Liver (tissue), 9 donors: ENCODE results near the gene NAPB. TPM values are rescaled to one million over a fixed set of nuclear protein-coding genes. Genes with fewer than 3 reads are reported as not detected.

Experiments used
- DNase-seq: peaks from one replicate; pipeline ENCODE4 v3.0.0-alpha.2; 2017; ENCODE audit warnings: low spot score
- H3K27ac ChIP-seq, 2 donors: one replicate each; pipeline ENCODE4 v1.7.0; 2013; ENCODE audit warnings: inconsistent platforms in 2 of 2, low read length in 2 of 2, control low read depth in 1 of 2, low read depth in 1 of 2, mild to moderate bottlenecking in 1 of 2
- H3K27me3 ChIP-seq, 4 donors: one replicate each; pipeline versions ENCODE4 v1.6.1 to v1.7.0; 2013; ENCODE audit warnings: low read length in 3 of 4, inconsistent platforms in 1 of 4, mild to moderate bottlenecking in 1 of 4, moderate library complexity in 1 of 4; ENCODE audit not compliant: control insufficient read depth in 4 of 4, insufficient read depth in 4 of 4
- H3K36me3 ChIP-seq, 4 donors: one replicate each; pipeline versions ENCODE4 v1.6.1 to v1.7.0; 2013; ENCODE audit warnings: low read length in 3 of 4, mild to moderate bottlenecking in 3 of 4, low read depth in 1 of 4, moderate library complexity in 1 of 4; ENCODE audit not compliant: control insufficient read depth in 4 of 4, insufficient read depth in 3 of 4
- H3K4me1 ChIP-seq, 4 donors: one replicate each; pipeline versions ENCODE4 v1.6.1 to v1.7.0; 2013; ENCODE audit warnings: low read length in 3 of 4, mild to moderate bottlenecking in 3 of 4, moderate library complexity in 1 of 4; ENCODE audit not compliant: control insufficient read depth in 4 of 4, insufficient read depth in 4 of 4
- H3K4me3 ChIP-seq, 3 donors: one replicate each; pipeline versions ENCODE4 v1.6.1 to v1.7.0; 2013; ENCODE audit warnings: low read length in 3 of 3, control low read depth in 1 of 3, low read depth in 1 of 3, mild to moderate bottlenecking in 1 of 3
- H3K9ac ChIP-seq, 2 donors: one replicate each; pipeline ENCODE4 v1.7.0; 2013; ENCODE audit warnings: low read length in 2 of 2, mild to moderate bottlenecking in 2 of 2, moderate library complexity in 2 of 2, control low read depth in 1 of 2, low read depth in 1 of 2
- H3K9me3 ChIP-seq, 4 donors: one replicate each; pipeline versions ENCODE4 v1.6.1 to v1.7.0; 2013; ENCODE audit warnings: low read length in 3 of 4; ENCODE audit not compliant: control insufficient read depth in 4 of 4
- EGR1 ChIP-seq, 2 donors: IDR thresholded peaks; 2 replicates each; pipeline ENCODE4 v1.6.1; 2016 to 2018; ENCODE audit warnings: antibody characterized with exemption in 2 of 2, low read depth in 2 of 2
- FOXA2 ChIP-seq: IDR thresholded peaks from 2 replicates; pipeline ENCODE4 v1.6.1; 2016; ENCODE audit warnings: antibody characterized with exemption
- GABPA ChIP-seq, 2 donors: IDR thresholded peaks in 1 of 2; conservative IDR thresholded peaks in 1 of 2; 2 replicates each; pipeline ENCODE4 v1.6.1; 2016; ENCODE audit warnings: antibody characterized with exemption in 2 of 2, mild to moderate bottlenecking in 1 of 2, moderate library complexity in 1 of 2
- HNF4A ChIP-seq, 2 donors: conservative IDR thresholded peaks; 2 replicates each; pipeline ENCODE4 v1.6.1; 2016; ENCODE audit warnings: antibody characterized with exemption in 2 of 2, mild to moderate bottlenecking in 2 of 2
- HNF4G ChIP-seq: IDR thresholded peaks from 2 replicates; pipeline ENCODE4 v1.6.1; 2016; ENCODE audit warnings: antibody characterized with exemption
- JUND ChIP-seq, 2 donors: IDR thresholded peaks; 2 replicates each; pipeline ENCODE4 v1.6.1; 2016; ENCODE audit warnings: antibody characterized with exemption in 2 of 2
- NR2F2 ChIP-seq: IDR thresholded peaks from 2 replicates; pipeline ENCODE4 v1.6.1; 2016; ENCODE audit warnings: antibody characterized with exemption
- RAD21 ChIP-seq, 2 donors: IDR thresholded peaks; 2 replicates each; pipeline ENCODE4 v1.6.1; 2016; ENCODE audit warnings: antibody characterized with exemption in 2 of 2, mild to moderate bottlenecking in 2 of 2
- RXRA ChIP-seq, 2 donors: IDR thresholded peaks; 2 replicates each; pipeline ENCODE4 v1.6.1; 2017 to 2018; ENCODE audit warnings: antibody characterized with exemption in 2 of 2, mild to moderate bottlenecking in 1 of 2
- SP1 ChIP-seq: IDR thresholded peaks from 2 replicates; pipeline ENCODE4 v1.6.1; 2018; ENCODE audit warnings: antibody characterized with exemption, mild to moderate bottlenecking
- TAF1 ChIP-seq: conservative IDR thresholded peaks from 2 replicates; pipeline ENCODE4 v1.6.1; 2016; ENCODE audit warnings: antibody characterized with exemption, mild to moderate bottlenecking
- YY1 ChIP-seq: IDR thresholded peaks from 2 replicates; pipeline ENCODE4 v1.6.1; 2016; ENCODE audit warnings: antibody characterized with exemption, mild to moderate bottlenecking
- WGBS: extraction: QIAGEN DNeasy Blood & Tissue Kit; methylation state at CpG from one replicate; pipeline ENCODE4 v1.1.7; 2013; 5-methylcytosine and 5-hydroxymethylcytosine counted together
- polyA plus RNA-seq, 2 donors: library from polyadenylated mRNA; stranded (reverse) in 1 of 2; unstranded in 1 of 2; fragments of 200-250 nt in 1 of 2; fragments of >200 nt in 1 of 2; fragmentation: Nextera tagmentation in 1 of 2; extraction: Ambion mirVana in 1 of 2; gene quantifications; one replicate each; pipeline versions ENCODE4 v1.2.1 to v1.2.3, GENCODE V29; 2013 to 2015
- total RNA-seq, 2 donors: library from RNA; depleted of rRNA; stranded (reverse); fragments of >200 nt; gene quantifications; one replicate each; pipeline ENCODE4 v1.2.3, GENCODE V29; 2014
- TF ChIP-seq, protein P1 (sequence below): IDR thresholded peaks from 2 replicates; pipeline ENCODE4 v1.6.1; 2016; ENCODE audit warnings: antibody characterized with exemption, mild to moderate bottlenecking
- TF ChIP-seq, protein P2 (sequence below): IDR thresholded peaks from 2 replicates; pipeline ENCODE4 v1.6.1; 2016; ENCODE audit warnings: antibody characterized with exemption
- TF ChIP-seq, protein P3 (sequence below): IDR thresholded peaks from 2 replicates; pipeline ENCODE4 v1.6.1; 2016; ENCODE audit warnings: antibody characterized with exemption
- TF ChIP-seq, protein P4 (sequence below): IDR thresholded peaks from 2 replicates; pipeline ENCODE4 v1.6.1; 2016; ENCODE audit warnings: antibody characterized with exemption
- donor health status: healthy.
- donor health status: healthy.
- donor health status: healthy.
- donor health status: healthy.
- donor health status: healthy.

The NAPB gene
- total and polyA plus RNA-seq, 4 donors = 2.4 to 10.6 (median 4.5) TPM

DNA sequence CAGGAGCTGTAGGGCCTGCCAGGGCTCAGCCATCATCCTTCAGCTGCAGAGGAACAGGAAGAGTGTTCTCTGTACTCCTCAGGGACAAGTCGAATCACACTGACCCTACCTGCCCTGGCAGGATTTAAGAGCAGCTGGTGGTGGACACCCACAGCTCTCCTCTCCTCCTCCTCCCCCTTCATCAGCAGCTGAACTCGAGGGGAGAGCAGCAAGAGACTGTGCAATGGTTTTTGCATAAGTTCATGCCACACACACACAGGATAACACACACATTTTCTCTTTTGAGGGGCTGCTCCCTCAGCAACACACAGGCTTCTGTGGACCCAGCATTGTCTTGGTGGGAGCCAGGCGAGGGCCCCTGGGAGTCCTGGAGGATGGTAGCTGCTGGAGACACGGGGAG, 31.5 kb upstream of the NAPB start, which contains the start of gene CST11:
TSS of gene CST11 (minus strand) at position 101 of the 400 bp plus-strand sequence. CDS start at position 36, 65 bp downstream.
- no peak within 1 kb of the TSS for H3K4me3 ChIP-seq
- peaks cover 0 to 3% (median 0%) of the 10 kb centered on the region in 4 donors for H3K27me3 ChIP-seq
- no peak for TF ChIP-seq JUND (IDR thresholded peaks at IDR 0.05)
- TF ChIP-seq, protein P1, sequence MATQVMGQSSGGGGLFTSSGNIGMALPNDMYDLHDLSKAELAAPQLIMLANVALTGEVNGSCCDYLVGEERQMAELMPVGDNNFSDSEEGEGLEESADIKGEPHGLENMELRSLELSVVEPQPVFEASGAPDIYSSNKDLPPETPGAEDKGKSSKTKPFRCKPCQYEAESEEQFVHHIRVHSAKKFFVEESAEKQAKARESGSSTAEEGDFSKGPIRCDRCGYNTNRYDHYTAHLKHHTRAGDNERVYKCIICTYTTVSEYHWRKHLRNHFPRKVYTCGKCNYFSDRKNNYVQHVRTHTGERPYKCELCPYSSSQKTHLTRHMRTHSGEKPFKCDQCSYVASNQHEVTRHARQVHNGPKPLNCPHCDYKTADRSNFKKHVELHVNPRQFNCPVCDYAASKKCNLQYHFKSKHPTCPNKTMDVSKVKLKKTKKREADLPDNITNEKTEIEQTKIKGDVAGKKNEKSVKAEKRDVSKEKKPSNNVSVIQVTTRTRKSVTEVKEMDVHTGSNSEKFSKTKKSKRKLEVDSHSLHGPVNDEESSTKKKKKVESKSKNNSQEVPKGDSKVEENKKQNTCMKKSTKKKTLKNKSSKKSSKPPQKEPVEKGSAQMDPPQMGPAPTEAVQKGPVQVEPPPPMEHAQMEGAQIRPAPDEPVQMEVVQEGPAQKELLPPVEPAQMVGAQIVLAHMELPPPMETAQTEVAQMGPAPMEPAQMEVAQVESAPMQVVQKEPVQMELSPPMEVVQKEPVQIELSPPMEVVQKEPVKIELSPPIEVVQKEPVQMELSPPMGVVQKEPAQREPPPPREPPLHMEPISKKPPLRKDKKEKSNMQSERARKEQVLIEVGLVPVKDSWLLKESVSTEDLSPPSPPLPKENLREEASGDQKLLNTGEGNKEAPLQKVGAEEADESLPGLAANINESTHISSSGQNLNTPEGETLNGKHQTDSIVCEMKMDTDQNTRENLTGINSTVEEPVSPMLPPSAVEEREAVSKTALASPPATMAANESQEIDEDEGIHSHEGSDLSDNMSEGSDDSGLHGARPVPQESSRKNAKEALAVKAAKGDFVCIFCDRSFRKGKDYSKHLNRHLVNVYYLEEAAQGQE = no peak
- no peak for TF ChIP-seq HNF4A (conservative IDR thresholded peaks at IDR 0.05)
- TF ChIP-seq, protein P2, sequence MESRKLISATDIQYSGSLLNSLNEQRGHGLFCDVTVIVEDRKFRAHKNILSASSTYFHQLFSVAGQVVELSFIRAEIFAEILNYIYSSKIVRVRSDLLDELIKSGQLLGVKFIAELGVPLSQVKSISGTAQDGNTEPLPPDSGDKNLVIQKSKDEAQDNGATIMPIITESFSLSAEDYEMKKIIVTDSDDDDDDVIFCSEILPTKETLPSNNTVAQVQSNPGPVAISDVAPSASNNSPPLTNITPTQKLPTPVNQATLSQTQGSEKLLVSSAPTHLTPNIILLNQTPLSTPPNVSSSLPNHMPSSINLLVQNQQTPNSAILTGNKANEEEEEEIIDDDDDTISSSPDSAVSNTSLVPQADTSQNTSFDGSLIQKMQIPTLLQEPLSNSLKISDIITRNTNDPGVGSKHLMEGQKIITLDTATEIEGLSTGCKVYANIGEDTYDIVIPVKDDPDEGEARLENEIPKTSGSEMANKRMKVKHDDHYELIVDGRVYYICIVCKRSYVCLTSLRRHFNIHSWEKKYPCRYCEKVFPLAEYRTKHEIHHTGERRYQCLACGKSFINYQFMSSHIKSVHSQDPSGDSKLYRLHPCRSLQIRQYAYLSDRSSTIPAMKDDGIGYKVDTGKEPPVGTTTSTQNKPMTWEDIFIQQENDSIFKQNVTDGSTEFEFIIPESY = no peak
- no peak for TF ChIP-seq YY1
- TF ChIP-seq NR2F2 = no peak
- TF ChIP-seq, protein P3, sequence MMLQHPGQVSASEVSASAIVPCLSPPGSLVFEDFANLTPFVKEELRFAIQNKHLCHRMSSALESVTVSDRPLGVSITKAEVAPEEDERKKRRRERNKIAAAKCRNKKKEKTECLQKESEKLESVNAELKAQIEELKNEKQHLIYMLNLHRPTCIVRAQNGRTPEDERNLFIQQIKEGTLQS = no peak
- TF ChIP-seq RXRA (IDR thresholded peaks at IDR 0.05) = no peak
- TF ChIP-seq EGR1 (IDR thresholded peaks at IDR 0.05; ENCODE audit: low read depth in 2 of 2) = no peak
- TF ChIP-seq GABPA (IDR thresholded peaks at IDR 0.05 in 1 of 2, conservative IDR thresholded peaks at IDR 0.05 in 1 of 2) = no peak
- TF ChIP-seq, protein P4, sequence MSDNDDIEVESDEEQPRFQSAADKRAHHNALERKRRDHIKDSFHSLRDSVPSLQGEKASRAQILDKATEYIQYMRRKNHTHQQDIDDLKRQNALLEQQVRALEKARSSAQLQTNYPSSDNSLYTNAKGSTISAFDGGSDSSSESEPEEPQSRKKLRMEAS = no peak
- H3K36me3 ChIP-seq = no peaks in the 10 kb centered on the region
- WGBS = 48% methylated on average over 4 of the region's 4 CpGs
- no peaks in the 10 kb centered on the region for H3K4me1 ChIP-seq
- H3K9me3 ChIP-seq = no peaks in the 10 kb centered on the region
- no peak within 1 kb of the TSS for H3K9ac ChIP-seq
- no peak for DNase-seq
- no peak within 1 kb of the TSS for H3K27ac ChIP-seq

DNA sequence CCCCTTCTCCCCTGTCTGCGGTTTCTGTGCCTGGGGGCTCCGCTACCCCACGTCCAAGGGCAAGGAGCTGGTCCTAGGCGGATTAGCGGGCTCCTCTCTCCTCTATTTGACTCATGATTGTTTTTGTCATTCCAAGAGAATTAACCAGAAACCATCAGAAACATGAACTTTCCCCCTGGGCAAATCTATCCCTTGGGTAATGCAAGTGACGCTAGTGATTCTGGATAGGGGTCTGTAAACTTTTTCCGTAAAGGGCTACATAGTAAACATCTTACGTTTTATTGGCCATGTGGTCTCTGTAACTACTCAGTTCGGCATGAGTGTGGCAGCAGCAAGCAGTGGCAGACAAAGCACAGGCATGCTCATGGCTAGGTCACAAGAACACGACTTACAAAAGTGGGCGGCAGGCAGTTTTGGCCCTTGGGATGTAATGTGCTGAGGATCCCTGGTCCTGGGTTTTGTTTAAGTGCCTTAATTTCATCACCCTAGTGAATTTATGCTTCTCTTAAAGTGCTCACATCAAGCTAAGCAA, 30.7 kb upstream of the NAPB start:
- no peaks in the 10 kb centered on the region for H3K4me1 ChIP-seq
- WGBS = 80% methylated on average over 11 of the region's 11 CpGs
- H3K9me3 ChIP-seq = no peaks in the 10 kb centered on the region
- DNase-seq = no peak
- no peak overlapping the region for H3K9ac ChIP-seq
- H3K27me3 ChIP-seq = peaks cover 0 to 3% (median 0%) of the 10 kb centered on the region in 4 donors
- no peak overlapping the region for H3K27ac ChIP-seq
- TF ChIP-seq, protein P2 = no peak
- no peak for TF ChIP-seq TAF1
- TF ChIP-seq HNF4G = no peak
- no peak for TF ChIP-seq SP1
- TF ChIP-seq, protein P4 = no peak
- TF ChIP-seq RXRA (IDR thresholded peaks at IDR 0.05) = no peak
- TF ChIP-seq GABPA (IDR thresholded peaks at IDR 0.05 in 1 of 2, conservative IDR thresholded peaks at IDR 0.05 in 1 of 2) = no peak
- TF ChIP-seq EGR1 (IDR thresholded peaks at IDR 0.05; ENCODE audit: low read depth in 2 of 2) = no peak
- no peak for TF ChIP-seq RAD21 (IDR thresholded peaks at IDR 0.05)
- TF ChIP-seq, protein P1 = no peak
- TF ChIP-seq JUND (IDR thresholded peaks at IDR 0.05) = no peak
- no peak for TF ChIP-seq YY1
- no peak for TF ChIP-seq HNF4A (conservative IDR thresholded peaks at IDR 0.05)
- TF ChIP-seq FOXA2 = no peak
- TF ChIP-seq, protein P3 = no peak
- no peak for TF ChIP-seq NR2F2
- H3K4me3 ChIP-seq = no peak overlapping the region
- H3K36me3 ChIP-seq = no peaks in the 10 kb centered on the region
